ENCODE measurements around the gene TSPAN1.

DNA sequence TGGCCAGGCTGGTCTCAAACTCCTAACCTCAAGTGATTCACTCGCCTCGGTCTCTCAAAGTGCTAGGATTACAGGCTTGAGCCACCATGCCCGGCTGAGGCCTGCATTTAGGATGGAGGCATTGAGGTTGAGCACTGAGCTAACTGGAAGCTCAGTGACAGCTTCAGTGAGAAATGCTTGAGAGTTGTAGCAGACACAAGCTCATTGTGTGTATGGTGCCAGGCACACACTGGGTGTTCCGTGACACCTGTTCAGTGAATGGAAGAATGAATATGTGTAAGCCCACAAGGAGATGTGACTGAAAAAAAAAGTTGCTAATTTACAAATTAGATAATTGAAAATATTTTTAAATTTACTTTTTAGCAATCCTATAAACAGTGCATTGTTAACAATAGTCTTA is 50.1 kb downstream of the TSPAN1 start:
- TF ChIP-seq POLR2A (IDR thresholded peaks at IDR 0.05): no peak
- TF ChIP-seq, protein P1, sequence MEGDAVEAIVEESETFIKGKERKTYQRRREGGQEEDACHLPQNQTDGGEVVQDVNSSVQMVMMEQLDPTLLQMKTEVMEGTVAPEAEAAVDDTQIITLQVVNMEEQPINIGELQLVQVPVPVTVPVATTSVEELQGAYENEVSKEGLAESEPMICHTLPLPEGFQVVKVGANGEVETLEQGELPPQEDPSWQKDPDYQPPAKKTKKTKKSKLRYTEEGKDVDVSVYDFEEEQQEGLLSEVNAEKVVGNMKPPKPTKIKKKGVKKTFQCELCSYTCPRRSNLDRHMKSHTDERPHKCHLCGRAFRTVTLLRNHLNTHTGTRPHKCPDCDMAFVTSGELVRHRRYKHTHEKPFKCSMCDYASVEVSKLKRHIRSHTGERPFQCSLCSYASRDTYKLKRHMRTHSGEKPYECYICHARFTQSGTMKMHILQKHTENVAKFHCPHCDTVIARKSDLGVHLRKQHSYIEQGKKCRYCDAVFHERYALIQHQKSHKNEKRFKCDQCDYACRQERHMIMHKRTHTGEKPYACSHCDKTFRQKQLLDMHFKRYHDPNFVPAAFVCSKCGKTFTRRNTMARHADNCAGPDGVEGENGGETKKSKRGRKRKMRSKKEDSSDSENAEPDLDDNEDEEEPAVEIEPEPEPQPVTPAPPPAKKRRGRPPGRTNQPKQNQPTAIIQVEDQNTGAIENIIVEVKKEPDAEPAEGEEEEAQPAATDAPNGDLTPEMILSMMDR (IDR thresholded peaks at IDR 0.05): no peak

All from uterus (tissue), 2 donors.